HT-29 (cell line): ENCODE measurements around the gene CFD. TPM values are rescaled to one million over a fixed set of nuclear protein-coding genes. Genes with fewer than 3 reads are reported as not detected.
"Not testable (repeated sequence)": the region's sequence is repeated elsewhere in the genome, so short reads cannot be mapped to it uniquely, and the experiment has no call there.

Source experiments
- DNase-seq: peaks from one replicate; pipeline ENCODE4 v3.0.0-alpha.2; 2015; ENCODE audit warnings: low spot score
- total RNA-seq: library from RNA; depleted of rRNA; stranded (reverse); fragments of >200 nt; shearing (Covaris generic); gene quantifications from 2 replicates; pipeline ENCODE4 v1.2.3, GENCODE V29; 2014; rRNA removed

The CFD gene
- total RNA-seq: 1.1 and 1.4 TPM in 2 replicates

DNA sequence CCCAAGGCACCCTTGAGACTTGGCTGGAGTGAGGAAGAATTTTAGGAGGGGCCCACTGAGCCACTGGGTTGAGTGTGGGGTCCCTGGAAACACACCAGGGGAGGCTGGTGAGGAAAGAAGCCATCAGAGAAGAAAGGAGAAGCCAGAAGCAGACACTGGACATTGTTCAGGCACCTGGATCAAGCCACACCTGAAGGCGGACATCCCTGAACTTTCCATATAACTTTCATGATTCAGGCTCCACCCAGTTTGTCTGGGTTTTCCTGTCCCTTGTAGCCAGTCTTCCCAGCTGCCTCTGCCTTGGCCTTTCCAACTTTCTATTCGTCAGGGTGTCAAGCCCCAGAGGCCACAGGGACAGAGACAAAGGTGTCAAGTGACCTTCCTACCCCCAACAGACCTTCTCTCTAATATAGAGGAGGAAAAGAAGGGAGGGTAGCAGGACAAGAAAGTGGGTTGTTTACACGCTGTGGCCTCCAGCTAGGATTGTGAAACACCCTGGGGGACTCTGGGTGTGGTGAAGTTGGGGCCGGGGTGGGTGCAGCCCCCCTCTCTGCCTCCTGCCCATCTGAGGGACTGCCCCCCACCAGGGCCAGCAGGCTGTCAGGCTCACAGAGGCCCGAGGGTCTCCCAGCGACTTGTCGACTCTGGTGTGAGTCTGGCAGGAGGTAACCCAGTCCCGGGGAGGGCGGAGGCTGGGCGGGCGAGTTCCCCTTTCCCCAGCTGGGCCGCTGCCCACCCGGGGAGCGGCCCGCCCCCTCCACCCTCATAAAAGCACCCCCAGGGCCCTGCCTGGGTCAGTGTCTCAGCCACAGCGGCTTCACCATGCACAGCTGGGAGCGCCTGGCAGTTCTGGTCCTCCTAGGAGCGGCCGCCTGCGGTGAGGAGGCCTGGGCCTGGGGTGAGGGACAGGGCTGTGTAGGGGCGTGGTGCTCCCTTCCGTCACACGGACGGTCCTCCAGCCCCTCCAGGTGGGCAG, at the start of gene CFD:
TSS of gene CFD (plus strand) at position 797 of the 976 bp plus-strand sequence. CDS start at position 823, 26 bp downstream.
- DNase-seq: peak; percentile 14

GRCh38 chr19:810077-810855, 49.2 kb upstream of the CFD start:
- no peak for DNase-seq

GRCh38 chr19:810883-811489, 48.5 kb upstream of the CFD start:
- DNase-seq: no peak

GRCh38 chr19:811506-812048, 47.9 kb upstream of the CFD start:
- DNase-seq: no peak

DNA sequence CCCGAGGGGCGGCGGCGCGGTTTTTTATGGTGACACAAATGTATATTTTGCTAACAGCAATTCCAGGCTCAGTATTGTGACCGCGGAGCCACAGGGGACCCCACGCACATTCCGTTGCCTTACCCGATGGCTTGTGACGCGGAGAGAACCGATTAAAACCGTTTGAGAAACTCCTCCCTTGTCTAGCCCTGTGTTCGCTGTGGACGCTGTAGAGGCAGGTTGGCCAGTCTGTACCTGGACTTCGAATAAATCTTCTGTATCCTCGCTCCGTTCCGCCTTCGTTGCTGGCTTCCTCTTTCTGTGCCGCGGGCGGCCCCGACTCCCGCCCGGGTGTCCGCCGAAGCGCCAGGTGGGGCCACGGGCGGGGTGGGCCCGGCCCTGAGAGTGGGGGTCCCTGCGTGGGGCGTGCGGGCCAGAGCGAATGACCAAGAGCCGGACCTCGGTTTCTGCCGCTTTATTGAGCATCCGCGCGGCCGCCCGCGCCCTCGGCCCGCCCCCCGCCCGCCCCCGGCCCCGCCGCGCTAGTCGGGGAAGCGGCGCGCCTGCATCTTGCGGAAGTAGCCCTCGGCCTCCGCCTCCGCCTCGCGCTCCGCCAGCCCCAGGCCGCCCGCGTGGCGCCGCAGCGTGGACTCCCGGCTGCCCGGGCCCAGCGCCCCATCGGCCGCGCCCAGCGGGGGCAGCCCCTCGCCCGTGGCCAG, 47.3 kb upstream of the CFD start:
- no peak for DNase-seq

DNA sequence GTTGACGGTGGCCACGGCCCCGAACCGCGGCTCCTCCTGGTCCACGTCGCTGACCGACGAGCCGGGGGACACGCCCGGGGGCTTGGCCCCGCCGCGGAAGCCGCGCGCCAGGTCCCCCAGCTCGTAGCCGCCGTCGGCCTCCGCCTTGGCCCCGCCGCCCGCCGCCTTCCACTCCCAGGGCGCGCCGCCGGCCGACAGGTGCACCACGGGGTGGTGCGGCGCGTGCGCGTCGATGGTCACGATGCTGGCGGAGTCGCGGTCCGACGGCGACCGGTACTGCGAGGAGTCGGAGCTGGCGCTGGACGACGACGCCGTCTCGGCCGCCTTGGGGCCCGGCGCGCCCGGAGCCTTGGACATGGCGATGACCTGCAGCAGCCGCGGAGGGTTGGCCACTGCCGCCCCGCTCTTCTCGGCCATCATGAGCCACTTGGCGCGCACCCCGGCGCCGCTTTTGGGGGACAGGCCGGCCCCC, 46.7 kb upstream of the CFD start:
- no peak for DNase-seq

- no peak for DNase-seq
Observed at GRCh38 chr19:813219-814151, 46.0 kb upstream of the CFD start.

DNA sequence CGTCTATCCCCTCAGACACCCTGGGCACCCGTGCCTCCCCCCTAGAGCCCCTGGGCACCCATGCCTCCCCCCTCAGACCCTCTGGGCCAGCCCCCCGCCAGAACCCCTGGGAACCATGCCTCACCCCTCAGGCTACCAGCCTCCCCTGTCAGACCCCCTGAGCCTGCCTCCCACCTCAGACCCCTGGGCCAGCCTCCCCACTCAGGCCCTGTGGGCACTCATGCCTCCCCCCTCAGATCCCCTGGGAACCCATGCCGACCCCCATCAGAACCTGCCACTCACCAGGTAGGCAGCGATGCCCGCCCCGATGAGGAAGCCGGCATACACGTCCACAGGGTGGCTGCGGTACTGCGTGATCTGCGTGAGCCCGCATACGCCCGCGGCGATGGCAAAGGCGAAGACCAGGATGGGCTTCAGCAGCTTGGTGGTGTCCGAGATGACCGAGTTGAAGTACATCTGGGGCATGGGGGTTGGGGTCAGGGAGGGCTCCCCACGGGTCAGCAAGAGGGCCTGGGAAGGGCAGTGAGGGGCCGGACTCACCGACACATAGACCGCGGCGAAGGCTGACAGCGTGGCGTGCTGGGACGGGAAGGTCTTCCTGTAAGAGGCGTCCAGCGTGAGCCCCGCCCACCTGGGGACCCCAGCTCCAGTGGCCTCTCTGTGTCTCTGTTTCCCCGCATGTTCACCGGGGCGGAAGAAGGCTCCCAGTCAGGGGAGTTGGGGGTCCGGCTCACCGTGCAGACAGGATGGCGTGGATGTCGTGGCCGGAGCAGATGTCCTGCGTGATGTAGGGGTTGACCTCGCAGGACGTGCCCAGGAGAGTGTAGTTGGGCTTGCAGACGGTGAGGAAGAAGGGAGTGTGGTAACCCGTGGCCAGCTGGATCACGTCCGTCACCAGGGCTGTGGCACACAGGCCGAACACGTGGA, 45.0 kb upstream of the CFD start:
- no peak for DNase-seq

DNA sequence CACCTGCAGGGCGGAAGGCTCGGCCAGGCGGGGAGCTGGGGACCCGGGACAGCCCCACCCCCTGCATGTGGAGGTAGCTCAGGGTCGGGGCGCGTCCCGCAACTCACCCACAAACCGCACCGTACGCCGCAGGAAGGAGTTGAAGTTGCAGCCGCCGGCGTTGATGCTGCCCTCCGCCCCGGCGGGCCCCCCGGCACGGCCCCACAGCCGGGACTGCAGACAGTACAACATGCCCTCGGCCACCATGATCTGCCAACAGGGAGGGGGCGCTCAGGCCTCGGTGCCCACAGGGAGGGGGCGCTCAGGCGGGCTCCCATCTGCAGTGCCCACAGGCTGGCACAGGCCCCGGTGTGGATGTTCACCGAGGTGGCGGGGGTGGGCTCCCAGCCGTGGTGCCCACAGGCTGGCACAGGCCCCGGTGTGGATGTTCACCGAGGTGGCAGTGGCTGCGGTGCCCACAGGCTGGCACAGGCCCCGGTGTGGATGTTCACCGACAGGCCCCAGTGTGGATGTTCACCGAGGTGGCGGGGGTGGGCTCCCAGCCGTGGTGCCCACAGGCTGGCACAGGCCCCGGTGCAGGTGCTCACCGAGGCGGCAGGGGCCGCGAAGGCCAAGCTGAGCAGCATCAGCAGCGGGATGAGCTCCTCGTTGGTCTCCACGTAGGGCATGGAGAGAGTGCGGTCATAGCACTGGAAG, 44.2 kb upstream of the CFD start:
- no peak for DNase-seq

DNA sequence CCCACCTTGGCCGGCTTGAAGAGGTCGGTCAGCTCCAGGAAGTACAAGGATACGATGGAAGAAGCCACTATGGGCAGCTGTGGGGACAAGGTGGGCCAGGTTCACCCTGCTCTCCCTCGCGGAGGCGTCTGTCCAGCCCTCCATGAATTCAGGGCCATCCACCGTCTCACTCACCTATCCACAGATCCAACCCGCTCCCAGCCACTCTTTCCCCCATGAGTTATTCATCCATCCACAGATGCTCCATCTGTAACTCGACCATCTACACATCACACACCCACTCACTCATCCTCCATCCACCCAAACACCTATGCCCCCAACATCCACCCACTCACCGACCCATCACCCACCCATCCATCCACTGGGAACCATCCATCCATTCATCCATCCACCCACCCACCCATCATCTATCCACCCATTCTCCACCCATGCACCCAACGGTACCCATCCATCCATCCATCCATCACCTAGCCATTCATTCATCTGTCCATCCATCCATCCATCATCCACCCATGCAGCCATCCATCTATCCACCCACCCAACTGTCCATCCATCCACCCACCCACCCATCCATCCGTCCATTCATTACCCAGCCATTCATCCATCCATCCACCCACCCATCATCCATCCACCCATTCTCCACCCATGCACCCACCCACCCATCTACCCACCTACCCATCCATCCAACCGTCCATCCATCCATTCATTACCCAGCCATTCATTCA, 43.5 kb upstream of the CFD start:
- DNase-seq: no peak

- DNase-seq: no peak
Observed at GRCh38 chr19:816500-816857, 43.0 kb upstream of the CFD start.

GRCh38 chr19:820212-820611, 39.3 kb upstream of the CFD start:
- not testable (repeated sequence) for DNase-seq

DNA sequence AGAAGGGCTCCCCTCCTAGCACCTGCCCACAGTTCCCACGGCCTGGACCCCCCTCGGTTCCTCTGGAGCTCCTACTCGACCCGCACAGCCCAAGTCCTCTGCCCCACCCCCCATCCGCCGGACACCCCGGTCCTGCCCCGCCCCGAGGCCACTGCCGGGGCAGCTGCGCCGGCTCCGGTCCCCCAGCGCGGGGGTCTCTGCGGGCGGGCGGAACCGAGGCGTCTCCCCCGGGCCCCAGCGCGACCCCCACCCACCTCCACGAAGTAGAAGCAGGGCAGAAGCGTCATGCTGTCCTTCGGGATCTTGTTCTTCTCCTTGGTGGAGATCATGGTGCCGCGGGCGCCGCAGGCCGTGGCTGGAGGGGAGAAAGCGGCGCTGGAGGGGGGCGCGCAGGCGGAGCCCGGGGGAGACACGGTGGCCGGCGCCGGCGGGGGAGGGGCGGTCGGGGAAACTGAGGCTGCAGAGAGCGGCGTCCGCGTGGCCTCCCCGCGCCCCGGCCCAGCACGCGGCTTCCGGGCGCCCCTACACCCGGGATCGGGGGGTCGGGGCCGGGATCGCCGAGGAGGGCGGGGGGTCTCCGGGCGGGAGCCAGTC, 38.1 kb upstream of the CFD start:
- no peak for DNase-seq

DNA sequence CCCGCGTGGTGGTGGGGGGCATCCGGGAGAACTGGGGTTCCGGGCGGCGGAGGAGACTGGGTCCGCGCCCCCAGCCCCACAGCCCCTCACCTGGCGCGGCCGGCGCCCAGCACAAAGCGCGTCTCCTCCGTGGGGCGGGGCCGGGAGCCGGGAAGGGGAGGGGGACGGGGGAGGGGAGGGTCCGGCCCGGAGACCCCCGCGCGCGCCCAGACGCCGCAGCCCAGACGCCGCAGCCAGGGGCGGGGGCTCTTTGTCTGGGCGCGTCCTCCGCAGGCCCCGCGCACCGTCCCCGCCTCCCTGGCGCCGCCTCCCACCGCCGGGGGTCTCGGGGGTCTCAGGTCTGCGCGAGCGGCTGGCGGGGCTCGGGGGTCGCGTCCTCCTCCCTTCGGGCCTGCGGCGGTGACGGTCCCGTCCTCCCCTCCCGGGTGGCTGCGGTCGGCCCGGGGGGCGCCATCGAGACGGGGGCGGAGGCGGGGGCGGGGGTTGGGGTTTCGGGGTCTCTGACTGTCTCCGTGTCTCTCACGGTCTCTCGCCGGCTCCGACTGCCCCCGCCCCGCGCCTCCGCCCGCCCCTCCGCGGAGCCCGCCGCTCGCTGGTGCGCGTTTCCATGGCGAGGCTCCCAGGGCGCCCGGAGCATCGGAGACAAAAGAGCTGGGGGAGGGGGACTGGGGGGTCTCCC, 37.5 kb upstream of the CFD start, which contains the start of gene PLPPR3:
TSS of gene PLPPR3 (minus strand) at position 131 of the 679 bp plus-strand sequence. CDS start 396 bp downstream, outside the sequence.
- DNase-seq: no peak

DNA sequence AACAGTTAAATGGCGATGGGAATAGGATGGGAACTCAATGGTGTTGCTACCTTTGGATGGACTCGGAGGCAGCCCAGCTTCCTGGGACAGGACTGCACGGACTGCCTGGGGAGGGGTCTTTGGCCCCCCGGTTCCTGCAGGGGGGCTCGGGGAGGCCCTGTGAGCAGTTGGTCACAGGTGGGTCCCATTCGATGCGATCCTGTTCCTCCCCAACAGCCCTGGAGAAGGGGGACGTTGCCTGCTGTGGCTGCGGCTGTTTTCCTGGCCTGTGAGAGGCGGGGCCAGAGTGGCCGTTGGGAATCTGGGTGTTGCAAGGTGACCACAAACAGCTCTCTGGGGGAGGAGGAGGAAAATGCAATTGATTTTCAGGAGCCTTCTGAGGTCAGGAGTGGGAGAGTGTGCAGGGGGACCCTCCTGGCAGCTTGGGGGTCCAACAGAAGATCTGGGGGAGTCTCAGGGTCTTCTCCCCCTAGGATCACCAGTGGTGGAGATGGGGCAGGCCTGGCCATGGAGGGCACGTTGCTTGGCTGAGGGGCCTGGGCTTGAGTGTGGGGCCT, 35.8 kb upstream of the CFD start:
- no peak for DNase-seq

GRCh38 chr19:824885-825284, 34.6 kb upstream of the CFD start:
- no peak for DNase-seq
